Mucosa of gallbladder (tissue), 1 donor: ENCODE data around the gene ARHGAP20. TPM values are rescaled to one million over a fixed set of nuclear protein-coding genes. Genes with fewer than 3 reads are reported as not detected.
A peak's percentile ranks its signal among the peaks of the same experiment; 100 is the strongest.

Experiments
- DNase-seq: peaks from one replicate; pipeline ENCODE4 v3.0.0-alpha.2; 2020; ENCODE audit warnings: low spot score
- total RNA-seq: library from RNA; stranded (reverse); gene quantifications from one replicate; pipeline ENCODE4 v1.2.1, GENCODE V29; 2021
- donor health status: DM: no; HTN: no; CAD: no.

ARHGAP20 gene, protein sequence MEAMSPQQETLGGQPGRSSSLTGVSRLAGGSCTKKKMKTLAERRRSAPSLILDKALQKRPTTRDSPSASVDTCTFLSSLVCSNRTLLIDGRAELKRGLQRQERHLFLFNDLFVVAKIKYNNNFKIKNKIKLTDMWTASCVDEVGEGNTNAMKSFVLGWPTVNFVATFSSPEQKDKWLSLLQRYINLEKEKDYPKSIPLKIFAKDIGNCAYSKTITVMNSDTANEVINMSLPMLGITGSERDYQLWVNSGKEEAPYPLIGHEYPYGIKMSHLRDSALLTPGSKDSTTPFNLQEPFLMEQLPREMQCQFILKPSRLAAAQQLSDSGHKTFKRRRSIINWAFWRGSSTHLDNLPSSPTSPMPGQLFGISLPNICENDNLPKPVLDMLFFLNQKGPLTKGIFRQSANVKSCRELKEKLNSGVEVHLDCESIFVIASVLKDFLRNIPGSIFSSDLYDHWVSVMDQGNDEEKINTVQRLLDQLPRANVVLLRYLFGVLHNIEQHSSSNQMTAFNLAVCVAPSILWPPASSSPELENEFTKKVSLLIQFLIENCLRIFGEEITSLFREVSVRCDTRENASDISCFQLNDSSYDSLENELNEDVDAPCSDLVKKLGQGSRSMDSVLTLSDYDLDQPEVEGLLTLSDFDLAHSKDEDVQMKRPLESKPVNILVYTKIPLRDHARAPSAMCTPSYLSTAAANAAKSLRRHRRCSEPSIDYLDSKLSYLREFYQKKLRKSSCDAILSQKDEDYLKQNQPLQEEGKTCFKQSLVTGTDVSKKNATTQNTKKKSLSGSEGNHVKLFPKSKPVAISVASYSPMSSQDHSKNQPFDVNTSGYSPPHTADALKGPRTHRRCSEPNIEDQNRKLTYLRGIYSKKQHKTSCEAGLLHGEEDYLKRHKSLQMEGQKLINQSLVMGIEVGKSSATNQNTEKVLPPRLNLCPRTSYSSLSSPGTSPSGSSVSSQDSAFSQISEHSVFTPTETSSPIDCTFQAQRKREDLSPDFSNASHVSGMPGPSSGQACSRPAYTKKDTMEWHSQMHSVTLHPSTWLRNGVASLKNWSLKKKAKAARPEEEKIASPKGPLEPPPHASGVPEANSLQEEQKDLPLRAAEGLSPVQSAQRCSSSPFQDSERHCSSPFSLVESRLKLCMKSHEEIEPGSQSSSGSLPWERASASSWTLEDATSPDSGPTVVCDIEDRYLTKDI
- total RNA-seq, result 2.7 TPM

GRCh38 chr11:110711776-110712658 is at the start of gene ARHGAP20:
ARHGAP20 (minus strand) TSS chr11:110712437; CDS start chr11:110712231, 206 bp downstream.
- DNase-seq, result peak; percentile 67

GRCh38 chr11:110761991-110762390 is 49.8 kb upstream of the ARHGAP20 start:
- DNase-seq, result no peak

GRCh38 chr11:110761131-110761530 is 48.9 kb upstream of the ARHGAP20 start:
- no peak for DNase-seq

DNA sequence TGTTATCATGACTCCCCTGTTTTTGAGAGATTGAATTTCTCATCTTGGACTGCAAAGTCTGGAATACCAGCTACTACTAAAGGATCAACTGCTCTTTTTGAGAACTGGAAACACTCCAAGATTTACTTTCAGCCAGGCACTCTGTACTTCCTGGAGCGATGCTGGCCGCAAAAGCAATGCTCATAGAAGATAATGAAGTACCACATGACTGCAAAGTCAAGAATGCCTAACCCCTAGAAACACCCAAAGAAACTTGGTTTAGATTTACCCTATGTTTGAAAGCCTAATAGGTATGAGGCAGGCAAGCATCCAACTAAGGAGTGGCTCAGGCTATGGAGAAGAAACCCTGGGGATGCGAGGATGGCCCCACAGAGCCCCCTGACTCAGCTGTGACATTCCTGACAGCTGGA is 47.7 kb upstream of the ARHGAP20 start:
- peak; percentile 72 for DNase-seq

- no peak for DNase-seq
These were observed 45.9 kb upstream of the ARHGAP20 start for GRCh38 chr11:110757962-110758755.

- DNase-seq, result no peak
These were observed 44.8 kb upstream of the ARHGAP20 start for GRCh38 chr11:110757066-110757465.

DNA sequence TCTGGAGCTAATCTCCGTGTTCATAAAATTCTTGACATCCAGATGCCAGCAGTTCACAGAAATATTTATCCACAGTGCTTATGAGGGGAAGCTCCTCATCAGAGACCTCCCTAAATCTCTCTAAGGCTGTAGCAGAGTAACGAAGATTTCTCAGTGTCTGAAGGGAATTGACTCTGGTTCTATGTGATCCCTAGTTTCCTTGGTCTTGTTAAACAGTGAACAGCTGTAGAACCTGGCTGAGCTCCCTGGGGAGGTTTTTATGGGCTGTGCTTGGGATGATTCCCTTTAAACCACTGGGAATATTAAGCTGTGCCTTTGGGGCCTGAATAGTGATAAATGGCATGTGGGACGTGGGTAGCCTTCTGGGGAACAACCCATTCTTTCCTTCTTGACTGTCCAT is 43.7 kb upstream of the ARHGAP20 start:
- DNase-seq, result no peak

DNA sequence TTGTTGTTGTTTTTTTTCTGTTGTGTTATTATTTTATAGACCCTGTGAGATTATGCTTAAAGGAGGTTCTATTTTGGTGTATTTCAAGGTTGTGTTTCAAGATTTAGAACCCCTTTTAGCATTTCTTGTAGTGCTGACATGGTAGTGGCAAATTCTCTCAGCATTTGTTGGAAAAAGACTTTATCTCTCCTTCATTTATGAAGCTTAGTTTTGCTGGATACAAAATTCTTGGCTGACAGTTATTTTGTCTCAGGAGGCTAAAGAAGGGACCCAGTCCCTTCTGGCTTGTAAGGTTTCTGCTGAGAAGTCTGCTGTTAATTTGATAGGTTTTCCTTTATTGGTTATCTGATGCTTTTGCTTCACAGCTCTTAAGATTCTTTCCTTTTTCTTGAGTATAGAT is 40.7 kb upstream of the ARHGAP20 start:
- no peak for DNase-seq

DNA sequence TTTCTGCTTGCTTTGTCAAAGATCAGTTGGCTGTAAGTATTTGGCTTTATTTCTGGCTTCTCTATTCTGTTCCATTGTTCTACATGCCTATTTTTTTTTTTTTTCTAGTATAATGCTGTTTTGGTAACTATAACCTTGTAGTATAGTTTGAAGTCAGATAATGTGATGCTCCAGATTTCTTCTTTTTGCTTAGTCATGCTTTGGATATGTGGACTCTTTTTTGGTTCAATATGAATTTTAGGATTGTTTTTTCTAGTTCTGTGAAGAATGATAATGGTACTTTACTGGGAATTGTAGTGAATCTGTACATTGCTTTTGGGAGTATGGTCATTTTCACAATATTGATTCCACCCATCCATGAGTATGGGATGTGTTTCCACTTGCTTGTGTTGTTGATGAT is 37.9 kb upstream of the ARHGAP20 start:
- DNase-seq, result no peak

GRCh38 chr11:110747531-110747930 is 35.3 kb upstream of the ARHGAP20 start:
- no peak for DNase-seq

GRCh38 chr11:110738641-110739040 is 26.4 kb upstream of the ARHGAP20 start:
- no peak for DNase-seq

GRCh38 chr11:110737593-110737992 is 25.4 kb upstream of the ARHGAP20 start:
- no peak for DNase-seq

GRCh38 chr11:110736171-110736553 is 23.9 kb upstream of the ARHGAP20 start:
- no peak for DNase-seq

DNA sequence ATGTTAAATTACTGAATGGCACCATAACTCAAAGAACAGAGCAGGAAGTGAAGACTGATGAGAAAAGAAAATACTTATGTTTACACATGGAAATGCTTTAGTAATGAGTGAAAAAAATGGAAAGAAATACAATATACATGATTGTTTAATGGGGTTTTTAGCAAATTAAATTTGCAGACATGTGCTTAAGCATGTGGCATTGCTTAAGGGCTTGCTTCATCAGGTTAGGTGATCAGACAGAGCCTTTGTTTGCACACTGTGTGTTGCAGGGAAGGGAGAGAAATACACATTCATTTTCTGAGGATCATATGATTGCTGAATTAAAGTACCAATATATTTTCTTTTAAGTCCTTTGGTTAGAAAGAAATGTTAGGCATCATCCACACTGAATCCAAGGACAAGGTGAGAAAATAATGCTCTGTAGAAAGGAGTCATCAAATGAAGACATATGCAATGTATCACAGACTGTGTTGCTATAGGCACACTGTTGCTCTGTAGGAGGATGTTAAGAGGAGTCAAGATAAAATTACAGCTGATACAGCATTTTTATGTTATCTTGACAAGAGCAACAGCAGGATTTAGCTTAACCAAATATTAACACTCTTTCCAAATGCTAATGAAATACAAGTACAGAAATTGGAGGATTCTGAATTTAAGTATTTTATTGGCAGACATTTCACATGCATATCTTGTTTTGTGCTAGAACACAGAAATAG is 23.4 kb upstream of the ARHGAP20 start:
- no peak for DNase-seq

DNA sequence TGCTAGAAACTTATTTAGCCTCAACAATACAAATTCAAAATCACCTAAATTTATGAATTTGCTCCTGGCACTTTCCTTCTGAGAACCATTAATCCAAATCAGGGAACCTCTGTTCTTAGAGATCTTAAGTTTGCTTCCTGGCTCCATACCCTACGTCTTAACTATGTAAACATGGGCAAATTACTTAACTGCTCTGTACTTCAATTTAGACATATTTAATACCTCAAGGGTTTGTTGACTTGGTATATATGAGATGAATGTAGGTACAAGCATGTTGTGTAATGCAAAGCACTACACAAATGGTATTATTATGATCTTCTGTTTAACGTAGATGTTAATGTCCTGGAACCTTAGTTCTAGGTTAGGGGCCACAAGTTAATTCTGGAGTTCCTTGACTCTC is 22.6 kb upstream of the ARHGAP20 start:
- no peak for DNase-seq

- DNase-seq, result no peak
These were observed 18.5 kb upstream of the ARHGAP20 start for GRCh38 chr11:110730773-110731172.

DNA sequence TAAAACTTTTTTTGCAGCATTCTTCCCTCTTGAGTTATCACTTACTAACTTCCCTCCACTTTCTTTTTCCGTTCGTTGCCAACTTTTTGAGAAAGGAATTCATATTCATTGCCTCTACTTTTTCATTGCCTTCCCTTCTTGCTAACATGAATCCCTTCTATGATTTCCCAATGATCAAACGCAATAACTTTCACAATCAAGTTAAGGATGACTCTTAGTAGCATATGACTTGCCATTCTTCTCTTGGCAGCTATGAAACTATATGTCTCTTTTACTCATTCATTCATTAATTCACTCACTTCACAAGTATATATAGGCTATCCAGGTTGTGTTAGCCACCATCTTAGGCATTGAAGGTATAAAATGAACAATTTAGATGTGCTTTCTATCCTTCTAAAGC is 16.6 kb upstream of the ARHGAP20 start:
- DNase-seq, result no peak

- no peak for DNase-seq
These were observed 16.2 kb upstream of the ARHGAP20 start for GRCh38 chr11:110728476-110728875.

GRCh38 chr11:110724358-110724757 is 12.1 kb upstream of the ARHGAP20 start:
- no peak for DNase-seq
